Neural cell (in vitro differentiated cells): ENCODE results near the gene GNPTG.

Experiments
- EP300 ChIP-seq: fragments of 450-650 bp; conservative IDR thresholded peaks from 2 replicates; pipeline ENCODE4 v1.6.1; 2014; ENCODE audit warnings: antibody characterized with exemption, mild to moderate bottlenecking, moderate library complexity; ENCODE audit not compliant: poor library complexity, severe bottlenecking
- EZH2 ChIP-seq: fragments of 200-600, 300-800 bp; shearing (Covaris generic), sonication (generic); IDR thresholded peaks from 2 replicates; pipeline ENCODE4 v1.6.1; 2014; ENCODE audit warnings: antibody characterized with exemption, low read length, borderline replicate concordance, mild to moderate bottlenecking; ENCODE audit not compliant: insufficient read depth, poor library complexity, severe bottlenecking
- MXI1 ChIP-seq: fragments of 450-650 bp; conservative IDR thresholded peaks from 2 replicates; pipeline ENCODE4 v1.6.1; 2014; ENCODE audit warnings: antibody characterized with exemption, mild to moderate bottlenecking; ENCODE audit not compliant: poor library complexity, severe bottlenecking
- POLR2AphosphoS5 ChIP-seq: IDR thresholded peaks from 2 replicates; pipeline ENCODE4 v1.6.1; 2012
- RAD21 ChIP-seq: fragments of 450-650 bp; conservative IDR thresholded peaks from 2 replicates; pipeline ENCODE4 v1.6.1; 2014; ENCODE audit warnings: antibody characterized with exemption, mild to moderate bottlenecking, moderate library complexity
- SMC3 ChIP-seq: fragments of 450-650 bp; conservative IDR thresholded peaks from 2 replicates; pipeline ENCODE4 v1.6.1; 2014; ENCODE audit warnings: antibody characterized with exemption, mild to moderate bottlenecking, moderate library complexity; ENCODE audit not compliant: poor library complexity
- TF ChIP-seq, protein P1 (sequence below): fragments of 450-650 bp; IDR thresholded peaks from 2 replicates; pipeline ENCODE4 v1.5.1; 2014; ENCODE audit warnings: antibody characterized with exemption, mild to moderate bottlenecking, moderate library complexity; ENCODE audit not compliant: poor library complexity, severe bottlenecking
- TF ChIP-seq, protein P2 (sequence below): IDR thresholded peaks from 2 replicates; pipeline ENCODE4 v1.6.1; 2012; ENCODE audit warnings: borderline replicate concordance

DNA sequence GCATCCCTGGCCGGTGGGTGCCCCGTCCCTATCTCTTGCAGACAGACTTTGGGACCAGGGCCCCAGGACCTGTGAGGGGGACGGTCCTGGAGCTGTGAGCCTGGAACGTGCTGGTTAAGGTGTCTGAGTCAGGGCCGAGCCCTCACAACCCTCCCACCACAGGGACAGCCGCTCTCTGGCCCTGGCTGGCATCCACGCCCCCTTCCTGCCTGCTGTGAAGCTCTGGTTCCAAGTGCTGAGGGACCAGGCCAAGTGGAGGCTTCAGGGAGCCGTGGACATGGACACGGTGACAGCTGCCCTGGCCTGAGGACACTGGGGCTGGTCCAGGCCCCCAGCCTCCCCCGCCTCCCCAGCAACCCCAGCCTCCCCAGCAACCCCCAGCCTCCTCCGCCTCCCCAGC, 6.6 kb upstream of the GNPTG start:
- no peak for TF ChIP-seq POLR2AphosphoS5
- TF ChIP-seq, protein P1, sequence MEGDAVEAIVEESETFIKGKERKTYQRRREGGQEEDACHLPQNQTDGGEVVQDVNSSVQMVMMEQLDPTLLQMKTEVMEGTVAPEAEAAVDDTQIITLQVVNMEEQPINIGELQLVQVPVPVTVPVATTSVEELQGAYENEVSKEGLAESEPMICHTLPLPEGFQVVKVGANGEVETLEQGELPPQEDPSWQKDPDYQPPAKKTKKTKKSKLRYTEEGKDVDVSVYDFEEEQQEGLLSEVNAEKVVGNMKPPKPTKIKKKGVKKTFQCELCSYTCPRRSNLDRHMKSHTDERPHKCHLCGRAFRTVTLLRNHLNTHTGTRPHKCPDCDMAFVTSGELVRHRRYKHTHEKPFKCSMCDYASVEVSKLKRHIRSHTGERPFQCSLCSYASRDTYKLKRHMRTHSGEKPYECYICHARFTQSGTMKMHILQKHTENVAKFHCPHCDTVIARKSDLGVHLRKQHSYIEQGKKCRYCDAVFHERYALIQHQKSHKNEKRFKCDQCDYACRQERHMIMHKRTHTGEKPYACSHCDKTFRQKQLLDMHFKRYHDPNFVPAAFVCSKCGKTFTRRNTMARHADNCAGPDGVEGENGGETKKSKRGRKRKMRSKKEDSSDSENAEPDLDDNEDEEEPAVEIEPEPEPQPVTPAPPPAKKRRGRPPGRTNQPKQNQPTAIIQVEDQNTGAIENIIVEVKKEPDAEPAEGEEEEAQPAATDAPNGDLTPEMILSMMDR: no peak
- no peak for TF ChIP-seq SMC3
- TF ChIP-seq EZH2: no peak
- TF ChIP-seq EP300: no peak
- no peak for TF ChIP-seq RAD21
- TF ChIP-seq, protein P2, sequence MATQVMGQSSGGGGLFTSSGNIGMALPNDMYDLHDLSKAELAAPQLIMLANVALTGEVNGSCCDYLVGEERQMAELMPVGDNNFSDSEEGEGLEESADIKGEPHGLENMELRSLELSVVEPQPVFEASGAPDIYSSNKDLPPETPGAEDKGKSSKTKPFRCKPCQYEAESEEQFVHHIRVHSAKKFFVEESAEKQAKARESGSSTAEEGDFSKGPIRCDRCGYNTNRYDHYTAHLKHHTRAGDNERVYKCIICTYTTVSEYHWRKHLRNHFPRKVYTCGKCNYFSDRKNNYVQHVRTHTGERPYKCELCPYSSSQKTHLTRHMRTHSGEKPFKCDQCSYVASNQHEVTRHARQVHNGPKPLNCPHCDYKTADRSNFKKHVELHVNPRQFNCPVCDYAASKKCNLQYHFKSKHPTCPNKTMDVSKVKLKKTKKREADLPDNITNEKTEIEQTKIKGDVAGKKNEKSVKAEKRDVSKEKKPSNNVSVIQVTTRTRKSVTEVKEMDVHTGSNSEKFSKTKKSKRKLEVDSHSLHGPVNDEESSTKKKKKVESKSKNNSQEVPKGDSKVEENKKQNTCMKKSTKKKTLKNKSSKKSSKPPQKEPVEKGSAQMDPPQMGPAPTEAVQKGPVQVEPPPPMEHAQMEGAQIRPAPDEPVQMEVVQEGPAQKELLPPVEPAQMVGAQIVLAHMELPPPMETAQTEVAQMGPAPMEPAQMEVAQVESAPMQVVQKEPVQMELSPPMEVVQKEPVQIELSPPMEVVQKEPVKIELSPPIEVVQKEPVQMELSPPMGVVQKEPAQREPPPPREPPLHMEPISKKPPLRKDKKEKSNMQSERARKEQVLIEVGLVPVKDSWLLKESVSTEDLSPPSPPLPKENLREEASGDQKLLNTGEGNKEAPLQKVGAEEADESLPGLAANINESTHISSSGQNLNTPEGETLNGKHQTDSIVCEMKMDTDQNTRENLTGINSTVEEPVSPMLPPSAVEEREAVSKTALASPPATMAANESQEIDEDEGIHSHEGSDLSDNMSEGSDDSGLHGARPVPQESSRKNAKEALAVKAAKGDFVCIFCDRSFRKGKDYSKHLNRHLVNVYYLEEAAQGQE: no peak
- TF ChIP-seq MXI1: no peak
